Measurements from ENCODE around the gene ARHGAP24. TPM values are rescaled to one million over a fixed set of nuclear protein-coding genes. Genes with fewer than 3 reads are reported as not detected.

Gene ARHGAP24
- total and polyA plus RNA-seq, 4 donors = 1.8 to 15.2 (median 3.3) TPM

DNA sequence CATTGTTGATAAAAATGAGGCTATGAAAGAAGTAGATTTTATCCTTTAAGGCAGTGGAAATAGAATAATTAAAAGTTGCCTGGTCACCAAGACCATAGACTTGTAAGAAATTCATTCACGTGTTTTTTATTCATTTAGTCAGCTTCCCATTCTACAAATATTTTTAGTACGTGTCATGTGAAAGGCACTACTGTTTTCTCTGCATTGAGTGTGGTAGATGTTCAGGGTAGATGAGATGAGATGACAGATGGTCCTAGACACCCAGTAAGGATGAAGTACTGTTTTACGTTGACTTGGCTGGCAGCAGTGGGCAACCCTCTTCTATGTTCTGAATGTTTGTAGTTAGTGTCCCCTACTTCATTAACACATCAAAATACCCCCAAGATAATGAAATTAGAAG, 228.1 kb downstream of the ARHGAP24 start:
- TF ChIP-seq EGR1 (IDR thresholded peaks at IDR 0.05; ENCODE audit: low read depth in 2 of 2) (no peak), JUND (IDR thresholded peaks at IDR 0.05) (no peak), RAD21 (IDR thresholded peaks at IDR 0.05) (no peak), FOXA2 (IDR thresholded peaks at IDR 0.05) (no peak), HNF4G (IDR thresholded peaks at IDR 0.05) (no peak), YY1 (IDR thresholded peaks at IDR 0.05) (no peak), NR2F2 (IDR thresholded peaks at IDR 0.05) (no peak), SP1 (IDR thresholded peaks at IDR 0.05) (no peak)
- TF ChIP-seq, protein P1, sequence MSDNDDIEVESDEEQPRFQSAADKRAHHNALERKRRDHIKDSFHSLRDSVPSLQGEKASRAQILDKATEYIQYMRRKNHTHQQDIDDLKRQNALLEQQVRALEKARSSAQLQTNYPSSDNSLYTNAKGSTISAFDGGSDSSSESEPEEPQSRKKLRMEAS (IDR thresholded peaks at IDR 0.05) = no peak
- TF ChIP-seq, protein P2, sequence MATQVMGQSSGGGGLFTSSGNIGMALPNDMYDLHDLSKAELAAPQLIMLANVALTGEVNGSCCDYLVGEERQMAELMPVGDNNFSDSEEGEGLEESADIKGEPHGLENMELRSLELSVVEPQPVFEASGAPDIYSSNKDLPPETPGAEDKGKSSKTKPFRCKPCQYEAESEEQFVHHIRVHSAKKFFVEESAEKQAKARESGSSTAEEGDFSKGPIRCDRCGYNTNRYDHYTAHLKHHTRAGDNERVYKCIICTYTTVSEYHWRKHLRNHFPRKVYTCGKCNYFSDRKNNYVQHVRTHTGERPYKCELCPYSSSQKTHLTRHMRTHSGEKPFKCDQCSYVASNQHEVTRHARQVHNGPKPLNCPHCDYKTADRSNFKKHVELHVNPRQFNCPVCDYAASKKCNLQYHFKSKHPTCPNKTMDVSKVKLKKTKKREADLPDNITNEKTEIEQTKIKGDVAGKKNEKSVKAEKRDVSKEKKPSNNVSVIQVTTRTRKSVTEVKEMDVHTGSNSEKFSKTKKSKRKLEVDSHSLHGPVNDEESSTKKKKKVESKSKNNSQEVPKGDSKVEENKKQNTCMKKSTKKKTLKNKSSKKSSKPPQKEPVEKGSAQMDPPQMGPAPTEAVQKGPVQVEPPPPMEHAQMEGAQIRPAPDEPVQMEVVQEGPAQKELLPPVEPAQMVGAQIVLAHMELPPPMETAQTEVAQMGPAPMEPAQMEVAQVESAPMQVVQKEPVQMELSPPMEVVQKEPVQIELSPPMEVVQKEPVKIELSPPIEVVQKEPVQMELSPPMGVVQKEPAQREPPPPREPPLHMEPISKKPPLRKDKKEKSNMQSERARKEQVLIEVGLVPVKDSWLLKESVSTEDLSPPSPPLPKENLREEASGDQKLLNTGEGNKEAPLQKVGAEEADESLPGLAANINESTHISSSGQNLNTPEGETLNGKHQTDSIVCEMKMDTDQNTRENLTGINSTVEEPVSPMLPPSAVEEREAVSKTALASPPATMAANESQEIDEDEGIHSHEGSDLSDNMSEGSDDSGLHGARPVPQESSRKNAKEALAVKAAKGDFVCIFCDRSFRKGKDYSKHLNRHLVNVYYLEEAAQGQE (IDR thresholded peaks at IDR 0.05) = no peak
- TF ChIP-seq, protein P3, sequence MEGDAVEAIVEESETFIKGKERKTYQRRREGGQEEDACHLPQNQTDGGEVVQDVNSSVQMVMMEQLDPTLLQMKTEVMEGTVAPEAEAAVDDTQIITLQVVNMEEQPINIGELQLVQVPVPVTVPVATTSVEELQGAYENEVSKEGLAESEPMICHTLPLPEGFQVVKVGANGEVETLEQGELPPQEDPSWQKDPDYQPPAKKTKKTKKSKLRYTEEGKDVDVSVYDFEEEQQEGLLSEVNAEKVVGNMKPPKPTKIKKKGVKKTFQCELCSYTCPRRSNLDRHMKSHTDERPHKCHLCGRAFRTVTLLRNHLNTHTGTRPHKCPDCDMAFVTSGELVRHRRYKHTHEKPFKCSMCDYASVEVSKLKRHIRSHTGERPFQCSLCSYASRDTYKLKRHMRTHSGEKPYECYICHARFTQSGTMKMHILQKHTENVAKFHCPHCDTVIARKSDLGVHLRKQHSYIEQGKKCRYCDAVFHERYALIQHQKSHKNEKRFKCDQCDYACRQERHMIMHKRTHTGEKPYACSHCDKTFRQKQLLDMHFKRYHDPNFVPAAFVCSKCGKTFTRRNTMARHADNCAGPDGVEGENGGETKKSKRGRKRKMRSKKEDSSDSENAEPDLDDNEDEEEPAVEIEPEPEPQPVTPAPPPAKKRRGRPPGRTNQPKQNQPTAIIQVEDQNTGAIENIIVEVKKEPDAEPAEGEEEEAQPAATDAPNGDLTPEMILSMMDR (IDR thresholded peaks at IDR 0.05; ENCODE audit: low read depth, low read length, missing input control) = no peak
- TF ChIP-seq, protein P4, sequence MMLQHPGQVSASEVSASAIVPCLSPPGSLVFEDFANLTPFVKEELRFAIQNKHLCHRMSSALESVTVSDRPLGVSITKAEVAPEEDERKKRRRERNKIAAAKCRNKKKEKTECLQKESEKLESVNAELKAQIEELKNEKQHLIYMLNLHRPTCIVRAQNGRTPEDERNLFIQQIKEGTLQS (IDR thresholded peaks at IDR 0.05) = no peak
- Histone ChIP-seq H3K9me3 (ENCODE audit: control insufficient read depth in 4 of 4, low read length in 3 of 4) (no peaks in the 10 kb centered on the region), H3K9ac (ENCODE audit: low read depth in 1 of 2, low read length in 2 of 2) (no peak overlapping the region), H3K27ac (ENCODE audit: low read depth in 1 of 2, low read length in 2 of 2) (no peak overlapping the region), H3K27me3 (ENCODE audit: control insufficient read depth in 4 of 4, insufficient read depth in 4 of 4, low read length in 3 of 4) (no peaks in the 10 kb centered on the region), H3K4me3 (ENCODE audit: low read depth in 1 of 3, low read length in 3 of 3) (no peak overlapping the region), H3K36me3 (ENCODE audit: control insufficient read depth in 4 of 4, insufficient read depth in 3 of 4, low read depth in 1 of 4, low read length in 3 of 4) (no peaks in the 10 kb centered on the region), H3K4me1 (ENCODE audit: control insufficient read depth in 4 of 4, insufficient read depth in 4 of 4, low read length in 3 of 4) (no peaks in the 10 kb centered on the region)
- DNase-seq (ENCODE audit: low spot score) = no peak
- 80% methylated on average over 3 of the region's 3 CpGs for WGBS

DNA sequence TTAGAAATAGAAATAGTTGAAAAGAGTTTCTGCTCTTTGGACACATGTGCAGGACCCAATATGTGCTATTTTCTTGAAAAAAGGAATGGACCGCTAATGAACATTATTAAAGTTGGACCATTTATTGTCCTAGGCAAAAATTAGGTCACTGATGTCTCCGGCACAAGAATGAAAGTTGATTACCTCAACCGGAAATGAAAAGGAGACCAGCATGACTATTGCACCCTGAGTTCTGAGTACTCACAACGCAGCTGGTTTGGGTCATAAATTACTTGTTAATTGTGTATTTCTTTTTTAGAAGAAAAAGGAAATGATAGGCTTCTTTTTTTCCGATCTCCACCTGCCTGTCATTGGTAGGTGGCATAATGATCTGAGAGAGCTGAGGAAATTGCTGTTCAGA, 232.7 kb downstream of the ARHGAP24 start:
- Histone ChIP-seq H3K4me1 (ENCODE audit: control insufficient read depth in 4 of 4, insufficient read depth in 4 of 4, low read length in 3 of 4) (no peaks in the 10 kb centered on the region), H3K9me3 (ENCODE audit: control insufficient read depth in 4 of 4, low read length in 3 of 4) (peaks cover 0 to 1% (median 0%) of the 10 kb centered on the region in 4 donors), H3K36me3 (ENCODE audit: control insufficient read depth in 4 of 4, insufficient read depth in 3 of 4, low read depth in 1 of 4, low read length in 3 of 4) (no peaks in the 10 kb centered on the region), H3K4me3 (ENCODE audit: low read depth in 1 of 3, low read length in 3 of 3) (no peak overlapping the region), H3K27ac (ENCODE audit: low read depth in 1 of 2, low read length in 2 of 2) (no peak overlapping the region), H3K27me3 (ENCODE audit: control insufficient read depth in 4 of 4, insufficient read depth in 4 of 4, low read length in 3 of 4) (peaks cover 0 to 2% (median 0%) of the 10 kb centered on the region in 4 donors), H3K9ac (ENCODE audit: low read depth in 1 of 2, low read length in 2 of 2) (no peak overlapping the region)
- 68% methylated on average over 5 of the region's 5 CpGs for WGBS
- DNase-seq (ENCODE audit: low spot score) = no peak
- TF ChIP-seq, protein P2 (IDR thresholded peaks at IDR 0.05) = no peak
- TF ChIP-seq, protein P3 (IDR thresholded peaks at IDR 0.05; ENCODE audit: low read depth, low read length, missing input control) = no peak
- no peak for TF ChIP-seq HNF4G (IDR thresholded peaks at IDR 0.05)
- TF ChIP-seq NR2F2 (IDR thresholded peaks at IDR 0.05) = no peak
- no peak for TF ChIP-seq TAF1 (conservative IDR thresholded peaks at IDR 0.05)
- TF ChIP-seq FOXA1 (IDR thresholded peaks at IDR 0.05) = no peak
- TF ChIP-seq EGR1 (IDR thresholded peaks at IDR 0.05; ENCODE audit: low read depth in 2 of 2) = no peak
- TF ChIP-seq RAD21 (IDR thresholded peaks at IDR 0.05) = no peak
- TF ChIP-seq, protein P4 (IDR thresholded peaks at IDR 0.05) = no peak
- TF ChIP-seq, protein P5, sequence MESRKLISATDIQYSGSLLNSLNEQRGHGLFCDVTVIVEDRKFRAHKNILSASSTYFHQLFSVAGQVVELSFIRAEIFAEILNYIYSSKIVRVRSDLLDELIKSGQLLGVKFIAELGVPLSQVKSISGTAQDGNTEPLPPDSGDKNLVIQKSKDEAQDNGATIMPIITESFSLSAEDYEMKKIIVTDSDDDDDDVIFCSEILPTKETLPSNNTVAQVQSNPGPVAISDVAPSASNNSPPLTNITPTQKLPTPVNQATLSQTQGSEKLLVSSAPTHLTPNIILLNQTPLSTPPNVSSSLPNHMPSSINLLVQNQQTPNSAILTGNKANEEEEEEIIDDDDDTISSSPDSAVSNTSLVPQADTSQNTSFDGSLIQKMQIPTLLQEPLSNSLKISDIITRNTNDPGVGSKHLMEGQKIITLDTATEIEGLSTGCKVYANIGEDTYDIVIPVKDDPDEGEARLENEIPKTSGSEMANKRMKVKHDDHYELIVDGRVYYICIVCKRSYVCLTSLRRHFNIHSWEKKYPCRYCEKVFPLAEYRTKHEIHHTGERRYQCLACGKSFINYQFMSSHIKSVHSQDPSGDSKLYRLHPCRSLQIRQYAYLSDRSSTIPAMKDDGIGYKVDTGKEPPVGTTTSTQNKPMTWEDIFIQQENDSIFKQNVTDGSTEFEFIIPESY (IDR thresholded peaks at IDR 0.05) = no peak
- no peak for TF ChIP-seq SP1 (IDR thresholded peaks at IDR 0.05)
- no peak for TF ChIP-seq RXRA (IDR thresholded peaks at IDR 0.05)
- TF ChIP-seq HNF4A (conservative IDR thresholded peaks at IDR 0.05) = no peak
- TF ChIP-seq GABPA (IDR thresholded peaks at IDR 0.05 in 1 of 2, conservative IDR thresholded peaks at IDR 0.05 in 1 of 2) = no peak
- no peak for TF ChIP-seq FOXA2 (IDR thresholded peaks at IDR 0.05)

Measured in liver (tissue), 9 donors.